Measurements from ENCODE around the gene ZNF672. TPM values are rescaled to one million over a fixed set of nuclear protein-coding genes. Genes with fewer than 3 reads are reported as not detected.
"Not testable (repeated sequence)": the region's sequence is repeated elsewhere in the genome, so short reads cannot be mapped to it uniquely, and the experiment has no call there.

Gene ZNF672
- polyA plus RNA-seq, 12 donors: 12.1 to 19.0 (median 15.7) TPM; not detected in 1

DNA sequence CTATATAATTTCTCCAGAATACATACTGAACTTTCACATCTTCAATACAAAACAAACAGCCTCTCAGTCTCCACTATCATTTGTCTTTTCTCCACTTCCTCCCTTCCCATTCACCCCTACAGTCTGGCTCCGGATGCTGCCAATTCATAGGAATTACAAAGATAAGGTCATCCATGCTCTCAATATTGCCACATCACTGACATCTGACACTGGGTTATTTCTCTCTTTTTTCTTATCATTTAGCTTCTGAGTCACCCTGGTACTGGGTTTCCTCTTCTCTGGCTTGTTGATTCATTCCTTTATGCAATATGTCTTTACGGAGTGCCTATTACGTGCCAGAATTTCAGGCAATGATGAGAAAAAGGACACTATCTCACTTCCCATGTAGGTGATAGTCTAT is 9.2 kb upstream of the ZNF672 start:
- DNase-seq: no peak

DNA sequence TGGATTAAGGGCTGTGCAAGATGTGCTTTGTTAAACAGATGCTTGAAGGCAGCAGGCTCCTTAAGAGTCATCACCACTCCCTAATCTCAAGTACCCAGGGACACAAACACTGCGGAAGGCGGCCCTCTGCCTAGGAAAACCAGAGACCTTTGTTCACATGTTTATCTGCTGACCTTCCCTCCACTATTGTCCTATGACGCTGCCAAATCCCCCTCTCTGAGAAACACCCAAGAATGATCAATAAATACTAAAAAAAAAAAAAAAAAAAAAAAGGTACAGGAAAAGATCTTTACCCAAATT is 7.4 kb upstream of the ZNF672 start:
- not testable (repeated sequence) for DNase-seq

DNA sequence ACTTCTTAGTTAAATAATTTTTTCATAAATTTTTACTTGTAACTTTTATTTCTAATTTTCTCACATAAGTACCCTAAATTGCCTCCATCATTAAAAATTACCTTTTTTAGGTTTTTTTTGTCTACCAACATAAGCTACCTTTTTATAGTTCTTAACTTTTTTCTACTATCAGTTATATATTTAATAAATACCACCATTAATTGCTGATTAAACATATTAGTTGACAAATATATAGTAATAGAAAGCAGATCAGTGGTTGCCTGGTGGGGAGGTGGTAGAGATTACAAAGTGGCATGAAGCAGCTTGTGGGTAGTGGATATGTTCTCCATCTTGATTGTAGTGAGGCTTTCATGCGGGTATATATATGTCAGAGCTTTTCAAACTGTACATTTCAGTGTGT is 6.2 kb upstream of the ZNF672 start:
- DNase-seq: no peak

DNA sequence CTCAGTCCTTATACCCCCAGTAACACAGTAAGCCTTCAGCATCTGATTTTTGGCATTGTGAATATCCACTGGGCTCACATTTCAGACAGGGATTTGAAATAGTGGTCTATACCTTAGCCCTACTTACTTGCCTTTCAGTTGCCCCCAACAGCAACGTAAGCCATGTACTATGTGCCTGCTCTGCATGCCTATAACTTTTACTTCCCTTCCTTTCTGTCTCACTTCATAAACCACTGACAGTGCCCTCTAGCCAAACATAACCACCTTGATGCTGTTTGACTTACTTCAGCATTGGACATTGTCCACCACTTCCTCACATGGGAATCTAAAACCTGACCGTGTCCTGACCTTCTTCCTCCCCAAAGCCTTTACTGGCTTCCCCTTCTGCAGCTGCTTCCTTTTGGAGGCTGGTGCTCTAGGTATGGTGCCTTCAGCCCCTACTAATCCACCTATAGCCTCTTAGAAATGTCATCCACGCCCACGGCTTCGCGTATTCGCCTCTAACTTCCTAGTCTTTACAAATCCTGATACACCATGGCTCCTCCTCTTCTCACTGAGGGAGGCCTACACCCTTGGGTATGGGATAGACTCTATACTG is 3.6 kb upstream of the ZNF672 start:
- DNase-seq: no peak

DNA sequence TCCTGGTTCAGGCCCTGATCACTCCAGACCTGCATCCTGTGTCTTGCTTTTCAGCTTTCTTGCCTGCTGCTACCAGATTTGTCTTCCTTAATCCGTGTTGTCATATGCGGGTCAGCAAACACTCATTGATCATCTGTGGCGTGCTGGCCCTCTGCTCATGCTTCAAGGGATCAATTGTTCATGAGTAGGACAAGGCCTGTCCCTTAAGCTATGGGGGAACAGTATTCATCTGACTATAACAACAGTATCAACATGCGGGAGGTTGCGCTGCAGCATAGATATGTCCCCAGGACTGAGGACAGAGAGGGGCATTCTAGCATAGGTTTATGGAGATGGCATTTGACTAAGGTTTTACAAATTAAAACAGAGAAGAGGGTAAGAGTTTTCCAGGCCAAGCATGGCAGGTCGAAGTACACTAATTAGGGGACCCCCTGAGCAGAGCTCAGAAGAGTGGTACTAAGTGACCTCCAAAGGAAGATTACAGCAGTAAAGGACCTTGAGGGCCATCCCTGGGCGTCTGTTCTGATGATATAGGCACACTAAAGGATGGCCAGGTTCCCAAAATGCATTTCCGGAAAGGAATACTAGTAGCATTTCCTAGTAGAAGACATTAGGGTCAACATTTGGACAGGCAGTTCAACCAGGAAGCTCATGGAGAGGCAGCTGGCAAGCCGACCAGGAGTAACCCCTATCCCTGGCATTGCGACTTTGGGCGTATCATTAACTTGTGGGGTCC is 811 bp upstream of the ZNF672 start:
- no peak for DNase-seq

DNA sequence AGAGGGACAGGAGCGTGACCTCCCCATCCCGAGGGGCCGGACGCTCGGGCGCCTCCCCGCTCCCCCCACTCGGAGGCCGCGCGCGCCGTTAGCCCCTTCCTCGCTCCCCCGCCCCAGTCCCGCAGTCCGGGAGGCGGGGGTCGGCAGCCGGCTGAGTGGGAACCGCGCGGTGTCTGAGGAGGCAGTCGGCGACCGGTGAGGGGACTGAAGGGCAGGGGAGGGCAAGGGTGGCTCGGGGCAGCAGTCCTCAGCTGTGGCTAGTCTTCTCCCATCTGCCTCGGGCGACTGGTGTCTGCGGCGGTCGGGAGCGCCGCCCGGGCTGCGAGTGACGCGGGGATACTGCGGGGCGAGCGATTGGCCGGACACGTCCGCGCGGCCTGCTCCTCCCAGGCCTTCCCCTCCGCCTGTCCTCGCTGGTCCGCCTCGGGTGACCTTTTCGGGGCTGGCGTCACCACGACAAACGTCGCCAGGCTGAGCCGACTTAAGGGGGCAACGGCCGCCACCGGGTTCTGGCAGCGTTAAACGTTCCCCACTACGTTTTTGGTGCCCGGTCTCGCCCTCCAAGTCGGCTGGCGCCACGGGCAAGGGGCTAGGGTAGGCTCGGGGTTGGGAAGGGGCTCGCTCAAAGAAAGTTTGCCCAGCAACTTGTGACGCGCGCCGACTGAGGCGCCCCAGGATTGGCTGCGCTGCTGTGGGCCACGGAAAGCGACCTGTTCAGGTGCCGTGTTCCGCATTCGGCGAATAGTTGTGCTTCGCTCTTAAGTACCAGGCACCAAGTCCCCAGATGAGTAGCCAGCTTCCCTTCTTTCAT is 538 bp downstream of the ZNF672 start:
- peak; percentile 90 for DNase-seq

DNA sequence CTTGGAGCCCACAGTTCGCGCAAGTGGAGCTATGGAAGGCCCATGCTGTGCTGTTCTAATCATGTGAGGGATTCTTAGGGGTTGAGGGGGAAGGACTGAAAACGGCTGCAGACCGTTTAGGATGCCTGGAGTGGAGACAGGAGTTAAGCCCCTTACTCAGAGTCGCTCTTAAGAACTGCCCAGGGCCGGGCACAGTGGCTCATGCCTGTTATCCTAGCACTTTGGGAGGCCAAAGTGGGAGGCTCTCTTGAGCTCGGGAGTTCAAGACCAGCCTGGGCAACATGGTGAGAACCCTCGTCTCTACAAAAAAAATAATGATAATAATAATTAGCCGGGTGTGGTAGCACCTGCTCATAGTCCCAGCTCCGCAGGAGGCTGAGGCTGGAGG is 1.1 kb downstream of the ZNF672 start:
- no peak for DNase-seq

DNA sequence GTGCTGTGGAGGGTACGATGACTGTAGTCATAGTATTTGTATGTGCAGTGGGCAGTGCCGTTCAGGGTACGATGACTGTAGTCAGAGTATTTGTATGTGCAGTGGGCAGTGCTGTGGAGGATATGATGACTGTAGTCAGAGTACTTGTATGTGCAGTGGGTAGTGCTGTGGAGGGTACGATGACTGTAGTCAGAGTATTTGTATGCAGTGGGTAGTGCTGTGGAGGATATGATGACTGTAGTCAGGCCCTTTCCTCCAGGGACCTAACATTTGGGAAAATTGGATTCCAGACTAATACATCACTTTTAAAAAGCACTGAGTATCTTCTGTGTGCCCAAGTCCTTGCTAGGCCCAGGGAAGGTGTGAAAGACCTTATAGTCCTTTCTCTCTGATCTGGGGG is 2.9 kb downstream of the ZNF672 start:
- no peak for DNase-seq

DNA sequence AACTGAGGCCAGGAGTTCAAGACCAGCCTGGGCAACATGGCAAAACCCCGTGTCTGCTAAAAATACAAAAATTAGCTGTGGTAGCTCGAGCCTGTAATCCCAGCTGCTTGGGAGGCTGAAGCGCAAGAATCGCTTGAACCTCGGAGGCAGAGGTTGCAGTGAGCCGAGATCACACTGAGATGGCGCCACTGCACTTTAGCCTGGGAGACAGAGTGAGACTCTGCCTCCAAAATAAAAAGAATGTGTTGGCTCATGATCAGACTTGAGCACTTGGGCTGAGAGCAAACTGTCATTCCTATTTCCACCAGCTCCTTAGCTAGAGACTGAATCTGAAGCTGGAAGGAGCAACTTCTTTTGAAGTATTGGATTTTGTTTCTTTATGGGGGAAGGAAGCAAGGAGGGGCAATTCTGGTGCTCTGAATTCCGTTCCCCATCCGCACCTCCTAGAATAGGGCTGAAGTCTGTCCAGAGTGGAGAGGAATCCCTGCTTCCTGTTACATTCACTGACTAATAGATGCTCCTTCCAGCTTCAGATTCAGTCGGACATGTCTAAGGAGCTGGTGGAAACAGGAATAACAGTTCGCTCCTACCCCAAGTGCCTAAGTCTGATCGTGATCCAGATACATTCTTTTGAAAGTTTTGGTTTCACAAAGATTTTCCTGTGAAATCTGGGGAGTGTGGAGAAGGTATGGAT is 3.8 kb downstream of the ZNF672 start:
- DNase-seq: peak; percentile 69

DNA sequence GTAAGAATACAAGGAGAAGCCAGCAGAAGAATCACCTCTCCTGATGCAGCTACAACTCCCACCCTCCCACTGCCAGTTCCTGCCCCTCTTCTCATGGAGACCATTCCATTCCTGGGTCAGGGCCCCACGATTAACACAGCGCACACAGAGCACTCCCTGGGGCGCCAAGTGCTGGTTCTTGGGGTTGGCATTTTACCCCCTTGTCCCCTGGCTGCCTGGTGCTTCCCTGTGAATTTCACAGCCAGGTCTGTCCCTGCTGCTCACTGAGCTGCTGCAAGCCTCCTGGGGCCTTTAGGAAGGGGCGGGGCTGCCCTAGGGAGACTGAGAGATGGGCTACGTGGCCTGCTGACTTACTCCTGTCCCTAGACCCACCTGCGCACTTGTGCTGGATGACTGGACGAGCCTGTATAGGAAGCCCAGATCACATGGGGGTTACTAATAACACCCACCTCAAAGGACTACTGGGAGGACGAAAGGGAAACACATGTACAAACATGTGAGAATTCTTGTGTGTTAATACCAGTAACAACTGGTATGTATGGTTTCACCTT is 4.8 kb downstream of the ZNF672 start:
- no peak for DNase-seq

DNA sequence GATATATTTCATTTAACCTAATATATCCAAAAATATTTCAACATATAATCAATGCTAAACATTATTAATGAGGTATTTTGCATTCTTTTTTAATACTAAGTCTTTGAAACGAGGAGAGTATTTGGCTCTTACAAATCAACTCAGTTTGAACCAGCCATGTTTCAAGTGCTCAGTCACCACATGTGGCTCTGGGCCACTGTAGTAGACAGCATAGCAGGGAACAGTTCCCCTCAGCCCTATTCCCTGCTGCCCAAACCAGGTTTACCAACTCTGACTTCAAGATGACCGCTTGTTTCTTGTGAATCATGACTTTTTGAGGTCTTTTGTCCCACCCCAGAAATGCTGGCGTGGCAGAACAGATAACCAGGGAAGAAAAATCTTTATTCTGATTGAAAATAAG is 5.7 kb downstream of the ZNF672 start:
- DNase-seq: no peak

DNA sequence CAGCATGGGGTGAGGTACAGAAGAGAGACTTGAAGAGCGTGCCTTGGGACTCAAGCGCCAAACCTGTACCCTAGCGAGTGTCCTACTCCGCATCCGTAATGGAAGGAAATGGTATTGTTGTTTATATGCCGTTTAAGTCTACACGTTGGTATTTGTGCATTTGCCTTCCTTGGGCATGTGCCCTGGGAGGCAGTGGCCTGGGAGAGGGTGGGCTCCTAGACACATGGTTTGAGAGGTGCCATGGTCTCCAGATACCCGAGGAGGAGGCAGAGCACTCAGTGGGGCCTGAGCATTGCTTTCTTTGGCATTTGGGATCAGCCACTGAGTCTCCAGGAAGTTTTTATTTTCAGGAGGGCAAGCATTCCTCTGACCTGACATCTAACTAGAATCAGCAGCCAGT is 6.5 kb downstream of the ZNF672 start:
- no peak for DNase-seq

DNA sequence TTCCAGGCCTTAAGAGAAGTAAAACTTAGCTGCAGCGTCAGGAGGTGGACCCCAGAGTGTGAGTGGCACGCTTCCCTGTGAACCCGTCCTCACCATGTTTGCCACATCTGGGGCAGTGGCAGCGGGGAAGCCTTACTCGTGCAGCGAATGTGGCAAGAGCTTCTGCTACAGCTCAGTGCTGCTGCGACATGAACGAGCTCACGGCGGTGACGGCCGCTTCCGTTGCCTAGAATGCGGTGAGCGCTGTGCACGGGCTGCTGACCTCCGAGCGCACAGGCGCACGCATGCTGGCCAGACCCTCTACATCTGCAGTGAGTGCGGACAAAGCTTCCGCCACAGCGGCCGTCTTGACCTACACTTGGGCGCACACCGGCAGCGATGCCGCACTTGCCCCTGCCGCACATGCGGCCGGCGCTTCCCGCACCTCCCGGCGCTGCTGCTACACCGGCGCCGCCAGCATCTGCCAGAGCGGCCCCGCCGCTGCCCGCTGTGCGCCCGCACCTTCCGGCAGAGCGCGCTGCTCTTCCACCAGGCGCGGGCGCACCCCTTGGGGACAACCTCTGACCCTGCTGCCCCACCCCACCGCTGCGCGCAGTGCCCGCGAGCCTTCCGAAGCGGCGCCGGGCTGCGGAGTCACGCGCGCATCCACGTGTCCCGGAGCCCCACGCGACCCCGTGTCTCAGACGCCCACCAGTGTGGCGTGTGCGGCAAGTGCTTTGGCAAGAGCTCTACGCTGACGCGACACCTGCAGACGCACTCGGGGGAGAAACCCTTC is 9.3 kb downstream of the ZNF672 start:
- no peak for DNase-seq

DNA sequence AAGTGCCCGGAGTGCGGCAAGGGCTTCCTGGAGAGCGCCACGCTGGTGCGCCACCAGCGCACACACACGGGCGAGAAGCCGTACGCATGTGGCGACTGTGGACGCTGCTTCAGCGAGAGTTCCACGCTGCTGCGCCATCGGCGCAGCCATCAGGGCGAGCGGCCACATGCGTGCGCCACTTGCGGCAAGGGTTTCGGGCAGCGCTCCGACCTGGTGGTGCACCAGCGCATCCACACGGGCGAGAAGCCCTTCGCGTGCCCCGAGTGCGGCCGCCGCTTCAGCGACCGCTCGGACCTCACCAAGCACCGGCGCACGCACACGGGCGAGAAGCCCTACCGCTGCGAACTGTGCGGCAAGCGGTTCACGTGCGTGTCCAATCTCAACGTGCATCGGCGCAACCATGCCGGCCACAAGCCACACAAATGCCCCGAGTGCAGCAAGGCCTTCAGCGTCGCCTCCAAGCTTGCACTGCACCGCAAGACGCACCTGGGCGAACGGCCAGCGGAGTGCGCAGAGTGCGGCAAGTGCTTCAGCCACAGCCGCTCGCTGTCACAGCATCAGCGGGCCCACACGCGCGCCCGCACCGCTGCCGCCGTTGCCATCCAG is 10.0 kb downstream of the ZNF672 start:
- no peak for DNase-seq

DNA sequence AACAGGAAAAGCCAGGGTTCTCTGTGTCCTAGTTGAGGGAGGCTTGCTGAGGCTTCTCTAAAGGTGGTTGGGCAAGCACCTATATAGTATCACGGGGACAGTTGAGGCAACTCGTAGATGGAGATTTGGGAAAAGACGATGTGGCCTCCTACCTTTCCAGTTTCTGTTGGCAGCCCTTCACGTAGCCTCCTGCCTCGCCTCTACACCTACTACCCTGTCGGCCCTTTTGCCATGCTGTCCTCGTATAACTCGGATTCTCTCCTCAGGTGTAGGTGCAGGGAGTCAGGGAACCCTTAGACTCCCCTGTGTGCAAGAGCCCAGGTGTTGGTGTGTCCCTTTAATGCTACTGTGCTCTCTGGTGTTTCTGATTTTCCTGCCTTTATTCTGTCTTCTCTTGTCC is 10.6 kb downstream of the ZNF672 start:
- no peak for DNase-seq

DNA sequence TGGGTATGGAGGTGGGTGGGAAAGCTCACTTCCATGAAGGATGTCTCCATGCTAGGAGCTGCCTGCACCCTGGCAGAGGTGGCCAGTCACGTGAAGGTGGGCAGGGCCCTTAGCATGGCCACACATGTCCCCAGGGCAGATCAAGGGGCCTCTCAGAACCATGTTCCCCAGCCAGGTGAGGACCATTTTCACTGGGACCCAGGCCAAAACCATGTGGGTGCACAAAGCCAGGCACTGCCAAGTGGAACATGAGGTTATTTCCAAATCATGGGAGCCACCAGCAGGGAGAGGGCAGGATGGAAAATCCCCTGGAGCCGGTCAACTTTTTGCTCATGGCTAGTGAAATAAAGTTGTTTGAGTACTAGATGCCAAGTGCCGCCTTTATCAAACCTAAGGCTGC is 11.1 kb downstream of the ZNF672 start:
- DNase-seq: no peak

DNA sequence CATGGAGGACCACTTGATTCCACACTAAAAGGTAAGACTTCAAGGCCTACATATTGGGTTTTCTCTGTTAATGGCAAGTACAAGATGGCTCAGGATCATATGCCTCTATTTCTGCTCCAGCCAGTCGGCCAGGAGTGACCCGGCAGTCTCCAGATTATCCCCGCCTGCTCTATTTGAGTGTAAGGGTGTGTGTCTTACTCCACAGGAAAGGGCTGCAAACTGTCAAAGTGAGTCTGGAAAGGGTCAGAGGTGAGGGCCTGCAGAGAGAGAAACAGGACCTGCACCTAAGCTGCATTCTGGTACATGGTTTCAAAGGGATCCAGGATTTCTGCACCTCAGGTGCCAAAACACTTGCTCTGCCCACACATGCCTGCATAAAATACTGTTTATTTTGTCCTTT is 11.6 kb downstream of the ZNF672 start:
- DNase-seq: no peak

DNA sequence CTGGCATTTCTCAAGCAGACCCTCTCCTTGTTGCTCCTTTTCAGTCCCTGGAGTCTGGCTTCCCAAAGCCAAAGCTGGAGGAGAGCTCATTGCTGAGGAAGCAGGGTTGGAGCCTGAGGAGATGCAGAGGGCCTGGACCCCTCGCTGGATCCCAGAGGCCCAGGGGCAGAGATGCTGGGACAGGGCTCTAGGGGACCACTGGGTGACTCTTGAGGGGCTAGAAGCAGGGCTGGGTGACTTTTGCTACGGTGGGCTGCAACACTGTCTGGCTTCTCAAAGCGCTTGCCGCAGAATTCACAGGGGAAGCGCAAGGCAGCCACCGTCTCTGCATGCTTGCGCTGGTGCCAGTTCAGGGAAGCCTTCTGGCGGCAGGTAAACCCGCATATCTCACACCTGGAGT is 12.1 kb downstream of the ZNF672 start:
- no peak for DNase-seq

DNA sequence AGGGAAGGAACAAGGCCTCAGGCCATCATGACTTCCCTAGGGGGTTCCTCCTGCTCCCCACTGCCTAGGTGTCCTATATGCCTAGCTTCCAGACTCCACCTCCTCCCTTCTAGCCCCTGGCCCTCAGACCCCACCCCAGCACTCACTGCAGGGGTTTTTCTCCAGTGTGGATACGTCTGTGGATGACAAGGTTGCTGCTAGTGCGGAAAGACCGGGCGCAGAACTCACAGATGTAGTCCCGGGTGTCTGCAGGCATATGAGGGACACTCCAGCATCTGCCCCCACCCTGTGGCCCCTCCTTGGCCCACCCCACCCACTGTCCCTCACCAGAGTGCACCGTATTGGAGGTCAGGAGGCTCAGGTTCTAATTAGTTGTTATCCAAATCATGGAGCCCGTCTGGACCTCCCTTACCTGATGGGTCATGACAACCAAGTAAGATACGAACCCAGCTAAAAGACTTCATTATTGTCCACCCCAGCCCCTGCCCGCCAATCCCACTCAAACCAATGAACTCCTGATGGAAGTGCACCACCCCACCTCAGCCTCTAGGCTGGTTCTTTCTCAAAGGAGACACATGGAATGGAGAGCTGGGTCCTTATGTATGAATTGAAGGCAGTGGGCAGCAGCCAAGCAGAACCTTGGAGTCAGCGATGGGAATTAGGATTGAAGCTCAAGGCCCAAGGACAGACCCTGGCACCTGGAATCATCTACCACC is 12.7 kb downstream of the ZNF672 start:
- DNase-seq: no peak

DNA sequence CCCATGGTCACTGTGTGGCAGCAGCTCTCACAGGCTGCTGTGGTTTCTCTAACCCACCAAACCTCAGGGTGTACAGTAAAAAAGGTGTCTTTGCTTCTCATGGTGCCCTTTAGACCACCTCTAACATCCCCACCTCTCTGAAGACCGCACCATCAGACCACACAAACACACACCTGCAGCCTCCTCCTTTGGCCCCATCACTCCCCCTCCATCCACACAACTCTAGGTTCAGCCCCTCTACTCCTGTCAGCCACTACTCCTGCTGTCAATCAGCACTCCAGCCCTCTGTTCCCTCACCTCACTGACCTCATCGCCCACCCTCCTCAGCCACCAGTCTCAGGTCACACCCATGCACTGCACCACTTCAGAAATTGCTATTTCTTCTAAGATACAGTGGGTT is 13.4 kb downstream of the ZNF672 start:
- no peak for DNase-seq
